Body of pancreas (tissue), 4 donors: ENCODE results near the gene TLK2. TPM values are rescaled to one million over a fixed set of nuclear protein-coding genes. Genes with fewer than 3 reads are reported as not detected.

Experiments
- ATAC-seq: fragments of 150-250 bp; one replicate; pipeline ENCODE4 v1.9.1; 2016
- DNase-seq, 4 donors: peaks; one replicate each; pipeline ENCODE4 v3.0.0-alpha.2; 2019
- H3K27ac ChIP-seq, 4 donors: fragments of 200-600 bp; sonication (generic); 1 replicate in 3 of 4; 2 replicates in 1 of 4; pipeline versions ENCODE4 v1.5.1 to v1.6.1; 2016 to 2019; ENCODE audit warnings: mild to moderate bottlenecking in 1 of 4, mixed read lengths in 1 of 4, moderate library complexity in 1 of 4
- H3K27me3 ChIP-seq, 2 donors: fragments of 200-600 bp; sonication (generic); one replicate each; pipeline ENCODE4 v1.6.0; 2016; ENCODE audit warnings: mild to moderate bottlenecking in 1 of 2
- H3K36me3 ChIP-seq, 2 donors: fragments of 200-600 bp; sonication (generic); replicated peaks in 1 of 2; 2 replicates each; pipeline ENCODE4 v1.5.1; 2016; ENCODE audit warnings: low read depth in 2 of 2; ENCODE audit not compliant: insufficient read depth in 1 of 2
- H3K4me1 ChIP-seq: fragments of 200-600 bp; sonication (generic); one replicate; pipeline ENCODE4 v1.6.0; 2016
- H3K4me3 ChIP-seq, 2 donors: fragments of 200-600 bp; sonication (generic); 1 replicate in 1 of 2; 2 replicates in 1 of 2; pipeline ENCODE4 v1.5.1; 2016 to 2019
- H3K9me3 ChIP-seq, 3 donors: fragments of 200-600 bp; sonication (generic); 1 replicate in 2 of 3; 2 replicates in 1 of 3; pipeline ENCODE4 v1.5.1; 2016
- POLR2A ChIP-seq, 3 donors: fragments of 450-650 bp; IDR thresholded peaks; one replicate each; pipeline ENCODE4 v1.6.1; 2016; ENCODE audit warnings: antibody characterized with exemption in 3 of 3, mild to moderate bottlenecking in 2 of 3
- WGBS, 2 donors: methylation state at CpG; one replicate each; pipeline ENCODE4 v1.1.5; 2017; 5-methylcytosine and 5-hydroxymethylcytosine counted together
- intact Hi-C: fragments of 100-400 bp; cut with DNase I; formaldehyde crosslinking; loops from one replicate; pipeline ENCODE4 v1.15.1; 2023
- total RNA-seq, 2 donors: library from RNA; depleted of rRNA; stranded (reverse); fragments of >200 nt; gene quantifications; one replicate each; pipeline ENCODE4 v1.1.0, GENCODE V29; 2016
- TF ChIP-seq, protein P1 (sequence below), 7 experiments: fragments of 450-650 bp in 4 of 7; fragments of 200-600 bp in 3 of 7; sonication (generic) in 3 of 7; IDR thresholded peaks; one replicate each; pipeline ENCODE4 v1.5.1; 2016 to 2019; ENCODE audit warnings: antibody characterized with exemption in 7 of 7

TLK2 gene
- total RNA-seq, 2 donors from 2014 or later: 20.8 to 54.1 TPM

DNA sequence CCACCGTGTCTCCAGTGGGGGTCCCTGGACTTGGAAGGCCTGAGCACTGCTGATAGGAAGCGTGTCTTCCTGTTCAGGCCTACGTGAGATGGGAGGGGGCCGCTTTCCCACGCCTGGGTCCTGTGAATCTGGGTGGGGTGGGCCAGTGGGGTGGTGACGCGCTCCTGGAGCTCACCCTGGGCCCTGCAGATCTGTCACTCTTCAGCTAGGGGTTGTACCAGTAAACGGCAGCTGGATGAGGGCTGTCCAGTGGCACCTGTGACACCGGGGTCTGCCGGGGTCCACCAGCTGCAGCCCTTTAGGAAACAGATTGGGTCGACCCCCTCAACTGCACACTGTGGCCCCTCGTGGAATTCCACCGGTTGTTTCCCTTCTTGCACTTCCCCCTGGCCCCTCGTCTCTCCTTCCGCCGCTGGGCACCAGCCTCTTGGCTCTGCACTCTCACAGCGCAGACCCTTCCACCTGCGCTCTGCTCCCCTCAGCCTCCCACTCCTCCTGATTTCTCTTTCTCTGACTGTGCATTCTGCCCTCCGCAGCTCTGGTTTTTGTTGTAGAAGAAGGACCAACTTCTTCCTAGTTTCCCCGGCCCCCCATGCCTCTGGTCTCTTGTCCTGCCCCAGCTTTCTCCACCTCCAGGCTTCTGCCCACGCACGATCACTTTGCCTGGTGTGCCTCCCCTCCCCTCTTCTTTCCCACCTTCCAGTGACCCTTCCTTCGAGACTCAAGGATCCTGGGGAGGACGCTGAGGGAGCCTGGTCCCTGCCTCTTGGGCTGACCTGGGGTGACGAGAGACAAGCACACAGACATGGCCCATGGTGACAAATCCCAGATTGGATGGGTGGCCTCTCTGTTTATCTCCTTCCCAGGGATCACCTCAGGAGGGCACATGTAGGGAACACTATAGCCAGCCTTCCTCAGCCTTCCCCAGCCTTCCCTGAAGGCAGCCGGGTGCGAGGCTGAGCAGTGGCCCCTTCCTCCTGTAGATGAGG lies 153.6 kb downstream of the TLK2 start:
- Histone ChIP-seq H3K4me1 (peaks cover 13% of the 10 kb centered on the region), H3K36me3 (no peaks in the 10 kb centered on the region), H3K9me3 (no peaks in the 10 kb centered on the region), H3K27ac (no peak overlapping the region), H3K4me3 (no peak overlapping the region), H3K27me3 (peaks cover 0 to 6% of the 10 kb centered on the region in 2 donors)
- WGBS, 2 donors: 55 to 61% methylated on average over 21 to 27 of the region's 27 CpGs
- DNase-seq (no peak), ATAC-seq (no peak)
- intact Hi-C loops: no loop called here
- no peak for TF ChIP-seq POLR2A (IDR thresholded peaks at IDR 0.05)
- TF ChIP-seq, protein P1, sequence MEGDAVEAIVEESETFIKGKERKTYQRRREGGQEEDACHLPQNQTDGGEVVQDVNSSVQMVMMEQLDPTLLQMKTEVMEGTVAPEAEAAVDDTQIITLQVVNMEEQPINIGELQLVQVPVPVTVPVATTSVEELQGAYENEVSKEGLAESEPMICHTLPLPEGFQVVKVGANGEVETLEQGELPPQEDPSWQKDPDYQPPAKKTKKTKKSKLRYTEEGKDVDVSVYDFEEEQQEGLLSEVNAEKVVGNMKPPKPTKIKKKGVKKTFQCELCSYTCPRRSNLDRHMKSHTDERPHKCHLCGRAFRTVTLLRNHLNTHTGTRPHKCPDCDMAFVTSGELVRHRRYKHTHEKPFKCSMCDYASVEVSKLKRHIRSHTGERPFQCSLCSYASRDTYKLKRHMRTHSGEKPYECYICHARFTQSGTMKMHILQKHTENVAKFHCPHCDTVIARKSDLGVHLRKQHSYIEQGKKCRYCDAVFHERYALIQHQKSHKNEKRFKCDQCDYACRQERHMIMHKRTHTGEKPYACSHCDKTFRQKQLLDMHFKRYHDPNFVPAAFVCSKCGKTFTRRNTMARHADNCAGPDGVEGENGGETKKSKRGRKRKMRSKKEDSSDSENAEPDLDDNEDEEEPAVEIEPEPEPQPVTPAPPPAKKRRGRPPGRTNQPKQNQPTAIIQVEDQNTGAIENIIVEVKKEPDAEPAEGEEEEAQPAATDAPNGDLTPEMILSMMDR (IDR thresholded peaks at IDR 0.05): no peak

DNA sequence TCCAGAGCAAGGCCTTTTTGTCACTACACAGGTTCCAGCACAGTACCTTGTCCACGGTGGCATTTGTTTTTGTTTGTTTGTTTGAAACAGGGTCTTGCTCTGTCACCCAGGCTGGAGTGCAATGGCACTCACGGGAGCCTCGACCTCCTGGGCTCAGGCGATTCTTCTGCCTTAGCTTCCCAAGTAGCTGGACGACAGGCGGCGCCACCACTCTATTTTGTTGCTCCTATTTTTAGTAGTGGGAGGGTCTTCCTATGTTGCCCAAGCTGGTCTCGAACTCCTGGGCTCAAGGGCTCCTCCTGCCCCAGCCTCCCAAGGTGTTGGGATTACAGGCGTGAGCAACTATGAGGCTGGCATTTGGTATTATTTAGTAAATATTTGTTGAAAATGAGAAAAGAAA lies 159.2 kb downstream of the TLK2 start:
- TF ChIP-seq POLR2A (IDR thresholded peaks at IDR 0.05): no peak
- TF ChIP-seq, protein P1 (IDR thresholded peaks at IDR 0.05): no peak
- 61 to 73% methylated on average over 9 of the region's 9 CpGs for WGBS, 2 donors
- ATAC-seq (no peak), DNase-seq (no peak)
- H3K27ac ChIP-seq: no peak overlapping the region
- H3K9me3 ChIP-seq: no peaks in the 10 kb centered on the region
- H3K4me1 ChIP-seq: no peaks in the 10 kb centered on the region
- no peaks in the 10 kb centered on the region for H3K36me3 ChIP-seq
- no peaks in the 10 kb centered on the region for H3K27me3 ChIP-seq
- H3K4me3 ChIP-seq: no peak overlapping the region
- intact Hi-C loops: no loop called here

DNA sequence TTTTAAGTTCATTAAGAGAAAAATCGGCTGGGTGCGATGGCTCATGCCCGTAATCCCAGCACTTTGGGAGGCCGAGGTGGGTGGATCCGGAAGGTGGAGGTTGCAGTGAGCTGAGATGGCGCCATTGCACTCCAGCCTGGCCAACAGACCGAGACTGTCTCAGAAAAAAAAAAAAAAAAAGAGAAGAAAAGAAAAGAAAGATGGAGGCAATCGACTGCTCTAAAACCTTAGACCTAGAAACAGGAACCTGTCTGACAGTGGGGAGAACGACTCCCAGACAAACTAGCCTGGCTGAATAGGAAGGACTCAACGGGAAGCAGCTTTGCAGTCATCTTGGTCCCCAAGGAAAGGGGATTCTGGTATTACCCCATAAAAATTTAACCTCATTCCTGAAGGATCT lies 162.5 kb downstream of the TLK2 start:
- TF ChIP-seq, protein P1 (IDR thresholded peaks at IDR 0.05): no peak
- TF ChIP-seq POLR2A (IDR thresholded peaks at IDR 0.05): no peak
- WGBS, 2 donors: 70 to 75% methylated on average over 10 of the region's 10 CpGs

DNA sequence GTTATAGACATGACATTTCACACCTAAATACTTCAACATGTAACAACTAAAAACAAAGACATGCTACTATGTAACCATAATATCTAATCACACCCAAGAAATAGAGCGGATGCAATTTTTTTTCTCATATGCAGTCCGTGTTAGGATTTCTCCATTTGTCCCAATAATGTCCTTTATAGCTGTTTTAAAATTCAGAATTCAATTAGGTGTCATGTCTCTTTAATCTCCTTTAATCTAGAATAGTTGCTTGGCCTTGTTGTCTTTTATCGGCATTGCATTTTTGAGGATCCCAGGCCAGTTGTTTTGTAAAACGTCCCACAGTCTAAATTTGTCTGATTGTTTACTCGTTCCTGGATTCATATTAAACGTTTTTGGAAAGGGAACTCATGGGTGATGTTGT lies 163.3 kb downstream of the TLK2 start:
- intact Hi-C loops: no loop called here
- no peaks in the 10 kb centered on the region for H3K27me3 ChIP-seq
- no peak overlapping the region for H3K4me3 ChIP-seq
- ATAC-seq: no peak
- no peaks in the 10 kb centered on the region for H3K4me1 ChIP-seq
- H3K9me3 ChIP-seq: no peaks in the 10 kb centered on the region
- no peak for TF ChIP-seq POLR2A (IDR thresholded peaks at IDR 0.05)
- TF ChIP-seq, protein P1 (IDR thresholded peaks at IDR 0.05): no peak
- no peaks in the 10 kb centered on the region for H3K36me3 ChIP-seq
- WGBS, 2 donors: 53 to 56% methylated on average over 6 of the region's 6 CpGs
- no peak for DNase-seq
- no peak overlapping the region for H3K27ac ChIP-seq

More for the DNA sequence above, 162.5 kb downstream of the TLK2 start:
- intact Hi-C loops: no loop called here
- Histone ChIP-seq H3K4me1 (no peaks in the 10 kb centered on the region), H3K27ac (no peak overlapping the region), H3K9me3 (no peaks in the 10 kb centered on the region), H3K27me3 (no peaks in the 10 kb centered on the region), H3K4me3 (no peak overlapping the region), H3K36me3 (no peaks in the 10 kb centered on the region)
- ATAC-seq: no peak
- no peak for DNase-seq
